GM12878 (cell line): ENCODE measurements around the gene ZNF618. TPM values are rescaled to one million over a fixed set of nuclear protein-coding genes. Genes with fewer than 3 reads are reported as not detected.

Experiments
- BRCA1 ChIP-seq: IDR thresholded peaks from 2 replicates; pipeline ENCODE4 v1.6.1; 2011; ENCODE audit warnings: low read depth, low read length, improper control_type of control experiment
- CTCF ChIP-seq, 3 experiments: IDR thresholded peaks in 2 of 3; conservative IDR thresholded peaks in 1 of 3; 2 replicates each; pipeline ENCODE4 v1.5.1; 2011; ENCODE audit warnings: low read depth in 3 of 3, low read length in 3 of 3, mild to moderate bottlenecking in 3 of 3, control low read depth in 2 of 3, moderate library complexity in 2 of 3, inconsistent platforms in 1 of 3, mixed read lengths in 1 of 3; ENCODE audit not compliant: control insufficient read depth in 2 of 3, insufficient read depth in 1 of 3; ENCODE audit errors: extremely low read depth in 1 of 3
- E2F8 ChIP-seq: fragments of 450-650 bp; IDR thresholded peaks from 2 replicates; pipeline ENCODE4 v1.6.1; 2018; ENCODE audit warnings: mild to moderate bottlenecking, low read depth, moderate library complexity; ENCODE audit not compliant: partially characterized antibody
- SUZ12 ChIP-seq: fragments of 200-600 bp; sonication (generic); IDR thresholded peaks from one replicate; pipeline ENCODE4 v1.6.1; 2018; ENCODE audit warnings: antibody characterized with exemption, mild to moderate bottlenecking; ENCODE audit not compliant: unreplicated experiment
- WRNIP1 ChIP-seq: IDR thresholded peaks from 2 replicates; pipeline ENCODE4 v1.6.1; 2011; ENCODE audit warnings: low read depth, low read length, improper control_type of control experiment, borderline replicate concordance
- ZBTB4 ChIP-seq: fragments of 450-650 bp; formaldehyde crosslinking; IDR thresholded peaks from 2 replicates; pipeline ENCODE4 v1.4.0; 2022; ENCODE audit warnings: mild to moderate bottlenecking, moderate library complexity
- ZNF207 ChIP-seq: fragments of 450-650 bp; IDR thresholded peaks from 2 replicates; pipeline ENCODE4 v1.6.1; 2014; ENCODE audit warnings: antibody characterized with exemption, mild to moderate bottlenecking, borderline replicate concordance
- polyA plus RNA-seq, 11 experiments: library from polyadenylated mRNA; depleted of rRNA in 4 of 11; unstranded in 6 of 11; stranded (reverse) in 5 of 11; fragments of >200 nt; fragmentation: Nextera tagmentation in 4 of 11; fragmentation: Illumina TruSeq in 1 of 11; extraction: Ambion mirVana in 4 of 11; extraction: Trizol in 1 of 11; gene quantifications; 1 replicate in 1 of 11; 2 replicates in 10 of 11; pipeline versions ENCODE4 v1.2.1 to v1.2.3, GENCODE V29; 2011 to 2016; ENCODE audit warnings: inconsistent platforms in 2 of 11, missing spikeins in 2 of 11, low read depth in 1 of 11
- total RNA-seq, 4 experiments: library from RNA; depleted of rRNA in 3 of 4; stranded (reverse); fragments of >200 nt in 3 of 4; fragmentation: Illumina TruSeq in 1 of 4; extraction: Trizol in 1 of 4; gene quantifications; 2 replicates each; pipeline versions ENCODE4 v1.2.1 to v1.2.3, GENCODE V29; 2013 to 2021
- TF ChIP-seq, protein P1 (sequence below): IDR thresholded peaks from 2 replicates; pipeline ENCODE4 v1.6.1; 2012; ENCODE audit warnings: improper control_type of control experiment, low read depth, low read length; ENCODE audit not compliant: insufficient replicate concordance

ZNF618 gene
- total and polyA plus RNA-seq, 10 of the 15 experiments (the other 5 are each of a cell fraction or from before 2014, with no cell fraction given), result 0.01 to 0.24 (median 0.06) TPM; not detected in 2

GRCh38 chr9:114033397-114034103, 157.4 kb downstream of the ZNF618 start (continued):
- no peak for TF ChIP-seq BRCA1
- no peak for TF ChIP-seq ZBTB4 (CRISPR knock-in tag)
- peak; percentile 28 to 35 (median 35); a peak in 2 of 6 replicates for TF ChIP-seq CTCF (IDR thresholded peaks at IDR 0.05 in 2 of 3, conservative IDR thresholded peaks at IDR 0.05 in 1 of 3; ENCODE audit: control insufficient read depth in 2 of 3, extremely low read depth in 1 of 3, insufficient read depth in 1 of 3, low read depth in 3 of 3, low read length in 3 of 3)
- no peak for TF ChIP-seq WRNIP1
- TF ChIP-seq ZNF207, result no peak
- TF ChIP-seq, protein P1, sequence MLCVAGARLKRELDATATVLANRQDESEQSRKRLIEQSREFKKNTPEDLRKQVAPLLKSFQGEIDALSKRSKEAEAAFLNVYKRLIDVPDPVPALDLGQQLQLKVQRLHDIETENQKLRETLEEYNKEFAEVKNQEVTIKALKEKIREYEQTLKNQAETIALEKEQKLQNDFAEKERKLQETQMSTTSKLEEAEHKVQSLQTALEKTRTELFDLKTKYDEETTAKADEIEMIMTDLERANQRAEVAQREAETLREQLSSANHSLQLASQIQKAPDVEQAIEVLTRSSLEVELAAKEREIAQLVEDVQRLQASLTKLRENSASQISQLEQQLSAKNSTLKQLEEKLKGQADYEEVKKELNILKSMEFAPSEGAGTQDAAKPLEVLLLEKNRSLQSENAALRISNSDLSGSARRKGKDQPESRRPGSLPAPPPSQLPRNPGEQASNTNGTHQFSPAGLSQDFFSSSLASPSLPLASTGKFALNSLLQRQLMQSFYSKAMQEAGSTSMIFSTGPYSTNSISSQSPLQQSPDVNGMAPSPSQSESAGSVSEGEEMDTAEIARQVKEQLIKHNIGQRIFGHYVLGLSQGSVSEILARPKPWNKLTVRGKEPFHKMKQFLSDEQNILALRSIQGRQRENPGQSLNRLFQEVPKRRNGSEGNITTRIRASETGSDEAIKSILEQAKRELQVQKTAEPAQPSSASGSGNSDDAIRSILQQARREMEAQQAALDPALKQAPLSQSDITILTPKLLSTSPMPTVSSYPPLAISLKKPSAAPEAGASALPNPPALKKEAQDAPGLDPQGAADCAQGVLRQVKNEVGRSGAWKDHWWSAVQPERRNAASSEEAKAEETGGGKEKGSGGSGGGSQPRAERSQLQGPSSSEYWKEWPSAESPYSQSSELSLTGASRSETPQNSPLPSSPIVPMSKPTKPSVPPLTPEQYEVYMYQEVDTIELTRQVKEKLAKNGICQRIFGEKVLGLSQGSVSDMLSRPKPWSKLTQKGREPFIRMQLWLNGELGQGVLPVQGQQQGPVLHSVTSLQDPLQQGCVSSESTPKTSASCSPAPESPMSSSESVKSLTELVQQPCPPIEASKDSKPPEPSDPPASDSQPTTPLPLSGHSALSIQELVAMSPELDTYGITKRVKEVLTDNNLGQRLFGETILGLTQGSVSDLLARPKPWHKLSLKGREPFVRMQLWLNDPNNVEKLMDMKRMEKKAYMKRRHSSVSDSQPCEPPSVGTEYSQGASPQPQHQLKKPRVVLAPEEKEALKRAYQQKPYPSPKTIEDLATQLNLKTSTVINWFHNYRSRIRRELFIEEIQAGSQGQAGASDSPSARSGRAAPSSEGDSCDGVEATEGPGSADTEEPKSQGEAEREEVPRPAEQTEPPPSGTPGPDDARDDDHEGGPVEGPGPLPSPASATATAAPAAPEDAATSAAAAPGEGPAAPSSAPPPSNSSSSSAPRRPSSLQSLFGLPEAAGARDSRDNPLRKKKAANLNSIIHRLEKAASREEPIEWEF, result no peak
- TF ChIP-seq SUZ12, result no peak
- TF ChIP-seq E2F8, result no peak
